SK-N-SH treated with all-trans-retinoic acid at 6 μM for 48 hours (cell line): ENCODE data around the gene ACSL6.

Experiments
- ARNTL ChIP-seq: fragments of 450-650 bp; formaldehyde crosslinking; IDR thresholded peaks from 2 replicates; pipeline ENCODE4 v1.5.0; 2020; ENCODE audit warnings: low read depth, mild to moderate bottlenecking, moderate library complexity, borderline replicate concordance
- CREB5 ChIP-seq: fragments of 250-450 bp; sonication (Bioruptor Pico); IDR thresholded peaks from 2 replicates; pipeline ENCODE4 v1.5.1; 2020; ENCODE audit warnings: low read depth, mild to moderate bottlenecking, moderate library complexity
- GLIS3 ChIP-seq: fragments of 250-450 bp; sonication (Bioruptor Pico); IDR thresholded peaks from 2 replicates; pipeline ENCODE4 v1.5.0; 2020; ENCODE audit warnings: mild to moderate bottlenecking, moderate library complexity
- OSR1 ChIP-seq: fragments of 250-450 bp; sonication (Bioruptor Pico); IDR thresholded peaks from 2 replicates; pipeline ENCODE4 v1.8.0; 2022; ENCODE audit warnings: moderate library complexity, mild to moderate bottlenecking, inconsistent platforms
- PATZ1 ChIP-seq: fragments of 250-450 bp; sonication (Bioruptor Pico); IDR thresholded peaks from 2 replicates; pipeline ENCODE4 v1.8.0; 2020; ENCODE audit warnings: mild to moderate bottlenecking, moderate library complexity, borderline replicate concordance
- RARB ChIP-seq: fragments of 250-450 bp; sonication (Bioruptor Pico); IDR thresholded peaks from 2 replicates; pipeline ENCODE4 v1.8.0; 2021; ENCODE audit warnings: mild to moderate bottlenecking, moderate library complexity
- TCF4 ChIP-seq: fragments of 250-450 bp; sonication (Bioruptor Pico); IDR thresholded peaks from 2 replicates; pipeline ENCODE4 v1.8.0; 2021; ENCODE audit warnings: mild to moderate bottlenecking, moderate library complexity, borderline replicate concordance
- TSHZ2 ChIP-seq: fragments of 250-450 bp; sonication (Bioruptor Pico); IDR thresholded peaks from 2 replicates; pipeline ENCODE4 v1.5.0; 2020; ENCODE audit warnings: mild to moderate bottlenecking, moderate library complexity
- ZFP3 ChIP-seq: fragments of 250-450 bp; sonication (Bioruptor Pico); IDR thresholded peaks from 2 replicates; pipeline ENCODE4 v1.5.0; 2020; ENCODE audit warnings: mild to moderate bottlenecking, moderate library complexity
- ZFP30 ChIP-seq: fragments of 450-650 bp; formaldehyde crosslinking; IDR thresholded peaks from 2 replicates; pipeline ENCODE4 v1.5.0; 2022; ENCODE audit warnings: mild to moderate bottlenecking, moderate library complexity
- ZNF565 ChIP-seq: fragments of 450-650 bp; formaldehyde crosslinking; conservative IDR thresholded peaks from 2 replicates; pipeline ENCODE4 v1.5.0; 2020; ENCODE audit warnings: low read depth, mild to moderate bottlenecking, moderate library complexity
- ZNF70 ChIP-seq: fragments of 450-650 bp; formaldehyde crosslinking; IDR thresholded peaks from 2 replicates; pipeline ENCODE4 v1.5.0; 2020; ENCODE audit warnings: mild to moderate bottlenecking, moderate library complexity
- ZNF8 ChIP-seq: fragments of 450-650 bp; formaldehyde crosslinking; IDR thresholded peaks from 2 replicates; pipeline ENCODE4 v1.5.0; 2020; ENCODE audit warnings: mild to moderate bottlenecking, moderate library complexity

GRCh38 chr5:131988601-131989000, 22.9 kb downstream of the ACSL6 start:
- TF ChIP-seq CREB5: no peak
- no peak for TF ChIP-seq ZNF8 (CRISPR knock-in tag)
- TF ChIP-seq ZNF70: no peak
- TF ChIP-seq PATZ1 (CRISPR knock-in tag): no peak
- no peak for TF ChIP-seq ZFP30
- TF ChIP-seq ZNF565 (CRISPR knock-in tag): no peak
- TF ChIP-seq ARNTL (CRISPR knock-in tag): no peak
- no peak for TF ChIP-seq ZFP3 (CRISPR knock-in tag)
- no peak for TF ChIP-seq TCF4 (CRISPR knock-in tag)
- TF ChIP-seq OSR1: no peak
- no peak for TF ChIP-seq GLIS3 (CRISPR knock-in tag)
- no peak for TF ChIP-seq RARB (CRISPR knock-in tag)
- TF ChIP-seq TSHZ2: no peak
